Stimulated activated CD8-positive, alpha-beta memory T cell treated with anti-CD3 and anti-CD28 coated beads, Interleukin-7, amount 100 ng/mL, for 48 hours (primary cell): ENCODE data around the gene KRTAP1-3.
"Not testable (repeated sequence)": the region's sequence is repeated elsewhere in the genome, so short reads cannot be mapped to it uniquely, and the experiment has no call there.

Source experiments
- DNase-seq, 2 donors: peaks; one replicate each; pipeline ENCODE4 v3.0.0-alpha.2; 2020; ENCODE audit warnings: low read depth in 1 of 2; ENCODE audit errors: extremely low read depth in 1 of 2

KRTAP1-3 gene, protein sequence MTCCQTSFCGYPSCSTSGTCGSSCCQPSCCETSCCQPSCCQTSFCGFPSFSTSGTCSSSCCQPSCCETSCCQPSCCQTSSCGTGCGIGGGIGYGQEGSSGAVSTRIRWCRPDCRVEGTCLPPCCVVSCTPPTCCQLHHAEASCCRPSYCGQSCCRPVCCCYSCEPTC

DNA sequence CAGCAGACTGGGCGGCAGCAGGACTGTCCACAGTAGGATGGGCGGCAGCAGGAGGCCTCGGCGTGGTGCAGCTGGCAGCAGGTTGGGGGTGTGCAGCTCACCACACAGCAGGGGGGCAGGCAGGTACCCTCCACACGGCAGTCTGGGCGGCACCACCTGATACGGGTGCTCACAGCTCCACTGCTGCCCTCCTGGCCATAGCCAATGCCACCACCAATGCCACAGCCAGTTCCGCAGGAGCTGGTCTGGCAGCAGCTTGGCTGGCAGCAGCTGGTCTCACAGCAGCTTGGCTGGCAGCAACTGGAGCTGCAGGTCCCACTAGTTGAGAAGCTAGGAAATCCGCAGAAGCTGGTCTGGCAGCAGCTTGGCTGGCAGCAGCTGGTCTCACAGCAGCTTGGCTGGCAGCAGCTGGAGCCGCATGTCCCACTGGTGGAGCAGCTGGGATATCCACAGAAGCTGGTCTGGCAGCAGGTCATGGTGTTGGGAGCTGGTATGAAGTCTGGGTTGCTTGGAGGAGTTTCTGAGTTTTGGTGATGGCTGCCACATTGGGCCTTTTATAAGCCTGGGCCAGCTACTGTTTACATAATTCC is at the start of gene KRTAP1-3:
TSS of gene KRTAP1-3 (minus strand) at position 529 of the 590 bp plus-strand sequence. CDS start at position 476, 53 bp downstream.
- not testable (repeated sequence) for DNase-seq

DNA sequence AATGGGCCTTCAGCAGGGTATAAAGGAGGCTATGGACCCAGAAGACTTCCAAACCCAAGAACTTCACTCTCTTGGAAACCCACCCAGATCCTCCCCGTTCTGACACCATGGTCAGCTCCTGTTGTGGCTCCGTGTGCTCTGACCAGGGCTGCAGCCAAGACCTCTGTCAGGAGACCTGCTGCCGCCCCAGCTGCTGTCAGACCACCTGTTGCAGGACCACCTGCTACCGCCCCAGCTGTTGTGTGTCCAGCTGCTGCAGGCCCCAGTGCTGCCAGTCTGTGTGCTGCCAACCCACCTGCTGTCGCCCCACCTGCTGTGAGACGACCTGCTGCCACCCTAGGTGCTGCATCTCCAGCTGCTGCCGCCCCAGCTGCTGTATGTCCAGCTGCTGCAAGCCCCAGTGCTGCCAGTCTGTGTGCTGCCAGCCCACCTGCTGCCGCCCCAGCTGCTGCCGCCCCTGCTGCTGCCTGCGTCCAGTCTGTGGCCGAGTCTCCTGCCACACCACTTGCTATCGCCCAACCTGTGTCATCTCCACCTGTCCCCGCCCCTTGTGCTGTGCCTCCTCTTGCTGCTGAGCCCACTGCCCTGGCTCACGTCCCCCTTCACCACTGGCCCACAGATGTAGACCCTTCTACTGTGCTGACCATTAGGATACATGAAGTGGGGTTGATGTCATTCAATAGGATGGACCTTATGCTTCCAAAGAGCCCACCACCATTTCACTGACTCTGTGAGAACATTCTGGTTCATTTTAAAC is 49.6 kb upstream of the KRTAP1-3 start, which contains the start of gene KRTAP4-7:
TSS of gene KRTAP4-7 (plus strand) at position 51 of the 757 bp plus-strand sequence. CDS start at position 108, 57 bp downstream.
- not testable (repeated sequence) for DNase-seq

DNA sequence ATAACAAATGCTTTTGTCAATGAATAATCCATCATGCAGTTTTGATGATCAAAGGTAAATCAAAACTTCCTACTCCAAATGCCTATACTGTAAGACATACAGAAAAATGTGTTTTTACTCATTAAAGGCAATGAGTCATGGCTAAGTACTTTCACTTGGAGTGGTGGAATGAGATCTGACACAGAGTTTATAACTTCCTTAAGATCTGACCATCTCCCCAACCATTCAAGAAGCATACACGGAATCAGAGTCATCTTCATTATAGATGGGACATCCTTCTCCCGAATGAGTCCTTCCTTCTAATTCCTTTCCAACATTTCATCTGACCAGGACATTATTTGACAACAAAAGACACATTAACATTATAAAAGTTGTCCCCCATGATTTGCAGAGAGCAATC is 48.8 kb upstream of the KRTAP1-3 start:
- not testable (repeated sequence) for DNase-seq

DNA sequence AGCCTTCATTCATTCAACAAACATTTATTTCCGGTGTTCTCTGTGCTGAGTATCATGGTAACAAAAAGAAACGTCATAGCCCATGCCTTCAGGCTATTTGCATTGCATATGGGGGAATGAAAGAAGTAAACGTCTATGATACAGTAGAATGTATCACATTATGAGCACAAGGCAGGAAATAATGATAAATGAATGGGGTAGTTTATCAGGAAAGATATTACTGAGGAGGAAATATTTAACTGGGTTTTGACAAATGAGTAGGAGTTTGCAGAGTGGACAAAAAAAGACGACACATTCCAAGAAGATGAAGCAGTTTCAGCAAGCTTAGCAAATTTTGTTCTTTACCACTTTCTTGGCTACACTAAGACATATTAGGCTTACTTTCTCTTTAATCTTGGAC is 48.0 kb upstream of the KRTAP1-3 start:
- no peak for DNase-seq

DNA sequence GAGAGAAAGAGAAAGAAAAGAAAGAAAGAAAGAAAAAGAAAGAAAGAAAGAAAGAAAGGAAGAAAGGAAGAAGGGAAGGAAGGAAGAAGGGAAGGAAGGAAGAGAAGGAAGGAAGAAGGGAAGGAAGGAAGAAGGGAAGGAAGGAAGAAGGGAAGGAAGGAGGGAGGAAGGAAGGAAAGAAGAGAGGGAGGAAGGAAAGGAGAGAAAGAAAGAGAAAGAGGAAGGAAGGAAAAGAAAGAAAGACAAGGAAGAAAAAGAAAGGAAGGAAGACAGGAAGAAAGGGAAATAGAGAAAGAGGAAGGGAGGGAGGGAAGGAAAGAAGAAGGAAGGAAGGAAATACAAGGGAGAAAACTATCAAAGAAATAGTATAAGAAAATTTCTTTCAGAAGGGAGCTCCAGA is 42.1 kb upstream of the KRTAP1-3 start:
- DNase-seq: no peak

DNA sequence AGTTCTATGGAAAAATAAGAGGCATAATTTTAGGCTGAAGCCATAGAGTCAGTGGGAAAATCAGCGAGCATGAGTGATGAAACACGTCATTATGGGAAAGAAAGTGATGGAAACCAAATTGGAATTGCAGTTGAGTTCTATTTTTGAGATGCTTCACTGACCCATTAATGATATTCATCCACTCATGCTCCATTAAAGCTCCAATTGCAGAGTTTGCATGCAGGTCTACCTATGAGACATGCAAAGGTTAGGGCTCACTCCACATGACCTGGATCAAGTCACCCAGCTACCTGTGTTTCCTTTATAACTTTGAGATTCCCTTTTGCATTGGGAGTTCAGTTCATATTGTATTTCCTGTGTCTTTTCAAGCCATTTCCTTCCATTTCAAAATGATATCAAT is 39.0 kb upstream of the KRTAP1-3 start:
- no peak for DNase-seq

DNA sequence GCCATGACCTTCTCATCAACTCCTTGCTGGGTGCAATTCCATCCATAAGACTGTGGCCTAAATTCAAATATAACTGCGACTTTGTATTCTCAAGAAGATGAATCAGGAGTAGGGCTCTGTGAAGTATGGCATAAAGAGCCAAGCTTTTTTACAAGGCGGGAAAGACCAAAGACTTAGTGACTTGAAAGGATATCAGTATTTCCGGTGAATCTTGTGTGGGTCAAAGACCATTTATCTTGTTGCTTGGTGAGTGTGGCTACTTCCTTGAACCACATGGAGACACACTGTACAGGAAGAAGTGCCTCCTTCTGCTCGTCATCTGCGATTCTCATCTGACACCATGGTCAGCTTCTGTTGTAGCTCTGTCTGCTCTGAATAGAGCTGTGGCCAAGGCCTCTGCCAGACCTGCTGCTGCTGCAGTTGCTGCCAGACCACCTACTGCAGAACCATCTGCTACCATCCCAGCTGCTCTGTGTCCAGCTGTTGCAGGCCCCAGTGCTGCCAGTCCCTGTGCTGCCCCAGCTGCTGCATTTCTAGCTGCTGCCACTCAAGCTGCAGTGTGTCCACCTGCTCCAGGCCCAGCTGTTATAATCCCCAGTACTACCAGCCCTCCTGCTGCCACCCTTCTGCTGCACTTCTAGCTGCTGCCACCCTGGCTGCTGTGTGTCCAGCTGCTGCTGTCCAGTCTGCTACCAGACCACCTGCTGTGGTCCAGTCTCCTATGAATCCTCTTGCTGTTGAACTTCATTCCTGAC is 37.1 kb upstream of the KRTAP1-3 start:
- DNase-seq: no peak

DNA sequence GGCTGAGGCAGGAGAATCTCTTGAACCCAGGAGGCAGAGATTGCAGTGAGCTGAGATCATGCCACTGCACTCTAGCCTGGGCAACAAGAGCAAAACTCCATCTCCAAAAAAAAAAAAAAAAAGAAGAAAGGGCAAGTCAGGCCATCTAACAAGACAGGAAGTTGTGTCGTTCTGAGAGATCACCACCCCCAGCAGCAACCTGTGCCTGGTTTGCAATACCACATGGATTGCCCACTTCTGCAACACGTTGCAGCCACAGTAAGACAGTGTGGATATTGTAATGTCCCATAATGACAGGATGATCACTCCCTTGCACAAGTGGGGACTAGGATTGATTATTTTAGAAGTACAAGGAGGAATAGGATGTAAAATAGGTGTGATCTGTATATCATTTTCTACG is 34.4 kb upstream of the KRTAP1-3 start:
- no peak for DNase-seq

DNA sequence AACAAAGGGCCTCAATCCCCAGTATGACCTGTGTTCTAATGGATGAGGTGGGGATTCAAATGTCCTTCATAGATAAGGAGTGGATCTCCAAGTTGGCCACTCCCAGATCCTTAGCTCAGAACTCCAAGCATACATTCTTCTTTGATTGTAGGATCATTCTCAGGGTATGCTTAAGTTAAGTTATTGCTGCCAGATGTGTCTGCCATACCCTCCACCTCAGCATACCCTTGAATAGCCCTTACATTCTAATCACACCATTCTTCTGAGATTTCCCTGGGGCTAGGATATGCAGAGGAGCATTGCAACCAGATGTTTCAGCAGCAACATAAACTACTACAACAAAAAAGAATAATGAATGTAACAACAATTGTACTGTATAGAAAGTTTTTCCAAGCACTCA is 32.6 kb upstream of the KRTAP1-3 start:
- no peak for DNase-seq

DNA sequence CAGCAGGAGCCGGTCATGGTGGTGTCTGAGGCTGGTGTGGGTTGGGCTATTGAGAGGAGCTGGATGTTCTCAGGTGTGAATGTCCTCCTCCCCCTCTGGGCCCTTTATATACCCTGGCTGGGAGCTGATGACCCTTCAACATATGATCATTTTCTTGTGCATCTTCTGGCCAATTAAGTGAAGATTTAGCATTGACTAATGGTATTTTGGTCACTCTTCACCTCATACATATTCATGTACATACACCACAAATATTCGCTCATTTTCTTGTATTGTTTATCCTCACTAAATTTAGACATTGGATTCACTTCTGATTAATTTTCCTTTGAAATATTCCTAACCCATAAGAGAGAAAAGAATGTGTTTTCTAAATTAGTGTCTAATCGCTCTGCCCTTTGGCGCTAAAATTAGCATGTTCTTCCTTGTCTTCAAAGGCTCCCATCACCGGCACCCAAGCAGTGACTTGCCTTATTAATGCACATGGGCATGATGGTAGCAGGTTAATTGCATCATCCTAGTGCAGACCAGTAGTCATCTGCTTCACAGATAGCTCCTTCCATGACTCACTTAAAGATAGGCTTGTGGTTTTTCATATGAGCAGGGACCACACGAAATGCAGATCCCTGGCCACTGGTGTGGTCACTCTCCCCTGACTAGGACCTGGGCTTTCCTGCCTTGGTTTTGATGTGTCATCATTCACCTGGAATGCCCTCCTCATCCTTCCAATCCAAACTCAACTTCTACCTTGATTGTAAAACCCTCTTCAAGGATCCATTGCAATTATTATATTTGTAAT is 31.4 kb upstream of the KRTAP1-3 start, which contains the start of gene KRTAP2-4:
TSS of gene KRTAP2-4 (minus strand) at position 51 of the 796 bp plus-strand sequence. CDS start at position 17, 34 bp downstream.
- no peak for DNase-seq

DNA sequence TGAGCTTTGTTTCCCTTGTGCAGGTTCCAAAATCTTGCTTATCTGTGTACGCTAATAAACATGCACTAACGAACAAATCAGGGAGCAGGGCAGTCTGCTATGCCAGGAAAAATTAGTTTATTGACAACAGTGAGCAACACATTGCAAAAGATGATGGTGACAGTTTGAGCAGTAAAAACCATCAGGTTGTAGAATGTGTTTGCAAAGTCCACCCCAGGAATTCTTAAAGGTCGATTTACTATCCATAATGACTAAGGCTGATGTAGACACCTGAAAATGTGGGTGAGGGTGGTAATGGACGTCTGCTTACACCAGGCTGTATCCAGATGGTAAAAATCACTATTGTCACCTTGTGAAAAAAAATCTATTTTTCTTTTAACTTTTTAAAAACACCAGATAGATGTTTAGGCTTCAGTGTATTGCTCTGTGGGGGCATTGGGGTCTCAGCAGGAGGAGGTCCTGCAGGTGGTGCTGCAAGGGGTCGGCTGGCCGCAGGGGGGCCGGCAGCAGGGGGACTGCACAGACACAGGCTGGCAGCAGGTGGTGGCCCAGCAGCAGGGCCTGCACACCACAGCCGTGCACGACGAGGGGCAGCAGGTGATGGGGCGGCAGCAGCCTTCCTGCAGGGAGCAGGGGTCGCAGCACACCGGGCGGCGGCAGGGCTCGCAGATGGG is 30.5 kb upstream of the KRTAP1-3 start:
- not testable (repeated sequence) for DNase-seq

DNA sequence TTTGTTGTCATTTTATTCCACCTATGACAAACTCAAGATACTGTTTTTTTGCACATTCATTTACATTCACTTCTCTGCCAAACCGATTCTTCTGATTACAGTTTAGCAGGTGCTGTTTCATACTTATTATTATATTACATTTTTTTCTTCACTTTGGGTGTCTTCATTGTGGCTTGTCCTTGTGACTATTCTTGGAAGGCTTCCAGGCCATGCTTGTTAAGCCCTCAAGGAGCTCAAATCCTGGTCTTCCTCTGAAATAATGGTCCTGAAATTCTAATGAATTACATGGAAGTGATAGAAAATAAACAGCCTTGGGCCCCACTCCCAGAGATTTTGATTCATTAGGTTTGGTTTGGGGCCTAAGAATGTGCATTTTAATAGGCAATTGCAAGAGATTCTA is 29.6 kb upstream of the KRTAP1-3 start:
- no peak for DNase-seq

DNA sequence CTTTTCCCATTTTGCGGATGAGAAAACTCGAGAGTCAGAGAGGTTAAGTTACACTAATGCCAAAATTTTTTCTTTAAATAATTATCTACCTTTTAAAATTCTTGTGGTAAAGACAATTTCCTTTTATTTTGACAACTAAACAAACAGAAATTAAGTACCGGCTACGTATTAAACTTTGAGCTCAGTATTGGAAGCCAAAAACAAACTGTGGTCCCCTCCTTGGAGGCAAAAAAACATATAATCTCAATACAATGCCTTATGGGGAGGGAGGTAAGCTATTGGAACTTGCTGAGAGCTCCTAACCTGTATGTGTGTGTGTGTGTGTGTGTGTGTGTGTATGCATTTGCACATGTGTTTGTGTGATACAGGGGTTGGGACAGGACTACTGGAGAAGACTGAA is 28.8 kb upstream of the KRTAP1-3 start:
- no peak for DNase-seq

DNA sequence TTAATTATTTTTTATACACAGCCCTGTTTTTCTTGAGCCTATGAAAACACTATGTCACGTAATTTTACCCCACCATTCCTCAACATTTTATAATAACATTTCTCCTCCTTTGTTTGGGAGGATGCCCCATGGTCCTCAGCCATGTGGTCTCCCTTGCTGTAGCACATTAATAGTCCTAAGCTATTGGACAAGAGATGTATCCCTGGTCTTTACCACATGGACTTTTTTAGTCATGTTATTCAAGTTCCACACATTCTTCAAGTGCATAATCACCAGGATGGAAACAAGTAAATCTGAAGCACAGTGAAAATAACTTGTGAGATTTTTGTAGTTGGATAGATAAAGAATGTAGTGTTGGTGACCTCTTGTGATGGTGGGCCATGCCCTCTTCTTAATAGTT is 27.3 kb upstream of the KRTAP1-3 start:
- DNase-seq: no peak

DNA sequence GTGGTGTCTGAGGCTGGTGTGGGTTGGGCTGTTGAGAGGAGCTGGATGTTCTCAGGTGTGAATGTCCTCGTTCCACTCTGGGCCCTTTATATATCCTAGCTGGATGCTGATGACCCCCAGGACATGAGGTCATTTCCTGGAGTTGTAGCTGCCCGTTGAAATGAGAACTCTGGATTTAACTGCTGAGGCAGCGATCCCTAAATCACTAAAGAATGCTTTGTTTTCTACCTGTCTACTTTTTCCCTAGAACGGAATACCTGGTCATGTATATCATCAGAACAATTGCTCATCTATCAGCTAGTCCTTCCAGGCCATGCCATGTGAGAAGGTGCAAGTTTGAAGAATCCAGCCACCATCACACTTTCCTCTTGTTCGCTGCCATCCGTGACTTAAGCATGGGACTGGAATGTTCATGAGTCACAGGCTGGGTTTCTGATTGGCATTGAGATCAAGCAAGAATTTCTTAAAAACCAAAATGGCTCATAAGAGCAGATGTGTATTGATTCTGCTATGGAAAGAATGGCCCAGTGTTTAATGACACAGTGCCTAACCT is 25.5 kb upstream of the KRTAP1-3 start, which contains the start of gene KRTAP2-3:
TSS of gene KRTAP2-3 (minus strand) at position 63 of the 553 bp plus-strand sequence. CDS start 64 bp downstream, outside the sequence.
- DNase-seq: no peak

DNA sequence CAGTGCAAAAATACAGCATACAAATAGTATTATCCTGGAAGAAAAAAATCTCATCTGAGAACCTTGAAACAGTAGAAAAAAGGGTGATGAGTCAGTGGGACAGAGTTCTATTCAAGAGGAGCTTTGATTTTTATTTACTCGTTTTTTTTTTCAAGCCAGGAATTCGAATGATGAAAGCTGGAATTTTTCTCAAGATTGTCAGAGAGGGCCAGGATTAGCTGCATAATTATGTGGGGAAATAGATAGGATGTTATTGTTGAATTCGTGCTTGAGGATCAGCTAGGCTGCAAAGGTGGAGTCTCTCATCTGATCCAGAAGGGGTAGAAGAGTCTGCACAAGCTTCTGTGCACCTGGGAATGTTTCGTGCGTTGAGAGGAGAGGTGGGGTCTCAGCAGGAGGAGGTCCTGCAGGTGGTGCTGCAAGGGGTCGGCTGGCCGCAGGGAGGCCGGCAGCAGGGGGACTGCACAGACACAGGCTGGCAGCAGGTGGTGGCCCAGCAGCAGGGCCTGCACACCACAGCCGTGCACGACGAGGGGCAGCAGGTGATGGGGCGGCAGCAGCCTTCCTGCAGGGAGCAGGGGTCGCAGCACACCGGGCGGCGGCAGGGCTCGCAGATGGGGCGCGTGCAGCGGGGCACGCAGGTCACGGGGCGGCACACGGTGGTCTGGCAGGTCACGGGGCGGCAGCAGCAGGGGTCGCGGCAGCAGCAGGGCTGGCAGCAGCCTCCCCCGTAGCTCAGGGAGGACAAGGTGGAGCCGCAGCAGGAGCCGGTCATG is 24.8 kb upstream of the KRTAP1-3 start:
- not testable (repeated sequence) for DNase-seq

DNA sequence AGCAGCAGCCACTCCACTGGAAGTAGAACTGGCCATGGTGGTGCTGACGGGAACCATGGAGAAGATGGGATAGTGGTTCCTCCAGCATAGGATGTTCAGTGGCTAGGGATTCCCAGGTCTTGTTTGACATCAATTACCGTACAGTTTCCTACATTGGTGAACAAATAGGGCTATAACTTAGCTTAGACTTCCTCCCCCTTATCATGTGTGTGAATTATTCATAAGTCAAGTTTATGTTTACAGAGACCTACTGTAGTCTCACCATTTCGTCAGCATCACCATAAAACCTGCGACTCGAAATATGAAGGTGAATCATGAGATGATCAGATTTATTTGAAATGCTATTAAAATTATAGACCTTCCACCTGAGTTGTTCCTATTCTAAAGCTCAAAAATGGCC is 24.1 kb upstream of the KRTAP1-3 start:
- no peak for DNase-seq

DNA sequence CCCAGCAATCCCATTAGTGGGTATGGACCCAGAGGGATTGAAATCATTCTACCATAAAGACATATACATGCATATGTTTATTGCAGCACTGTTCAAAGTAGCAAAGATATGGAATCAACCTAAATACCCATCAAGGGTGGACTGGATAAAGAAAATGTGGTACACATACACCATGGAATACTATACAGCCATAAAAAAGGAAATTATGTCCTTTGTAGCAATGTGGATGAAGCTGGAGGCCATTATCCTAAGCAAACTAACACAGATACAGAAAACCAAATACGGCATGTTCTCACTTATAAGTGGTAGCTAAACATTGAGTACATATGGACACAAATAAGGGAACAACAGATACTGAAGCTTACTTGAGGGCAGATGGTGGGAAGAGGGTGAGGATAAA is 22.9 kb upstream of the KRTAP1-3 start:
- DNase-seq: no peak

DNA sequence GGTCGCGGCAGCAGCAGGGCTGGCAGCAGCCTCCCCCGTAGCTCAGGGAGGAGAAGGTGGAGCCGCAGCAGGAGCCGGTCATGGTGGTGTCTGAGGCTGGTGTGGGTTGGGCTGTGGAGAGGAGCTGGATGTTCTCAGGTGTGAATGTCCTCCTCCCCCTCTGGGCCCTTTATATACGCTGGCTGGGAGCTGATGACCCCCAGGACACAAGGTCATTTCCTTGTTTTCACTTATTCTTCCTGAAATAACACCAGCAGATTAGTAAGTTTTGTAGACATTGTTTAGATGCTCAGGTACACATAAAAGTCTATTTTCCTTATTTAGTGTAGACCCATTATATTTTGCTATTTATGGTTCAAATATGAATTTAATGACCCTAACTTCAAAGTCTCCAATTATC is 20.5 kb upstream of the KRTAP1-3 start, which contains the start of gene KRTAP2-2:
TSS of gene KRTAP2-2 (minus strand) at position 101 of the 400 bp plus-strand sequence. CDS start at position 82, 19 bp downstream.
- DNase-seq: not testable (repeated sequence)
